PFSK-1 (cell line): ENCODE measurements around the gene TTC3.

Source experiments
- FOXP2 ChIP-seq: optimal IDR thresholded peaks from 2 replicates; pipeline ENCODE3; 2011; ENCODE audit warnings: borderline replicate concordance, control low read depth, inconsistent platforms; ENCODE audit not compliant: insufficient read depth; ENCODE audit errors: extremely low read length, extremely low read depth
- POLR2AphosphoS5 ChIP-seq: IDR thresholded peaks from 2 replicates; pipeline ENCODE4 v1.6.1; 2012; ENCODE audit warnings: low read depth, mild to moderate bottlenecking, control low read depth, low read length, moderate library complexity
- SIN3A ChIP-seq: IDR thresholded peaks from 2 replicates; pipeline ENCODE4 v1.6.1; 2012; ENCODE audit warnings: mild to moderate bottlenecking, low read length, moderate library complexity, borderline replicate concordance; ENCODE audit not compliant: insufficient read depth
- TAF1 ChIP-seq: IDR thresholded peaks from 2 replicates; pipeline ENCODE4 v1.6.1; 2012; ENCODE audit warnings: low read length, control low read depth, borderline replicate concordance; ENCODE audit not compliant: insufficient read depth
- TF ChIP-seq, protein P1 (sequence below), 2 experiments: IDR thresholded peaks; 2 replicates each; pipeline versions ENCODE4 v1.6.1 to v1.8.0; 2011 to 2012; ENCODE audit warnings: low read depth in 2 of 2, low read length in 2 of 2, control low read depth in 1 of 2, inconsistent platforms in 1 of 2, mild to moderate bottlenecking in 1 of 2, moderate library complexity in 1 of 2; ENCODE audit not compliant: insufficient read depth in 1 of 2

TTC3 gene

DNA sequence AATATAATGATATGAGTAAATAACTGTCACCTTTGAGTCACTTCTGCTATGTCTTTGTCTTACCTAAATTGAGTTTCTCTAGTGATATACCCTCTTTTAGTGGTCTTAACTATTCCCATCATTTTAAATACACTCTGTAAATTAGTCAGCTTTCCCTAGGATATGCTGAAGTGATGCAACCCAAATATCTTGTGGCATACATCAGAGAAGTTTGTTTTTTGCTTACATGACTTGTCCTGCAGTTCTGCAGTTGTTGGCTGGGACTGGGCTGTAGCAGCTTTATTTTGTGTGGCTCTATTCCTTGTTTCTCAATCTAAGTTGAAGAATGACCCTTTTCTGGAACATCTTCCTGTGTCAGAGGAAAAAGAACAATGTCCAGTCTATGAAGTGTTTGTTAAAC, 76.4 kb downstream of the TTC3 start:
- no peak for TF ChIP-seq SIN3A
- TF ChIP-seq POLR2AphosphoS5: no peak
- no peak for TF ChIP-seq TAF1
- TF ChIP-seq, protein P1, sequence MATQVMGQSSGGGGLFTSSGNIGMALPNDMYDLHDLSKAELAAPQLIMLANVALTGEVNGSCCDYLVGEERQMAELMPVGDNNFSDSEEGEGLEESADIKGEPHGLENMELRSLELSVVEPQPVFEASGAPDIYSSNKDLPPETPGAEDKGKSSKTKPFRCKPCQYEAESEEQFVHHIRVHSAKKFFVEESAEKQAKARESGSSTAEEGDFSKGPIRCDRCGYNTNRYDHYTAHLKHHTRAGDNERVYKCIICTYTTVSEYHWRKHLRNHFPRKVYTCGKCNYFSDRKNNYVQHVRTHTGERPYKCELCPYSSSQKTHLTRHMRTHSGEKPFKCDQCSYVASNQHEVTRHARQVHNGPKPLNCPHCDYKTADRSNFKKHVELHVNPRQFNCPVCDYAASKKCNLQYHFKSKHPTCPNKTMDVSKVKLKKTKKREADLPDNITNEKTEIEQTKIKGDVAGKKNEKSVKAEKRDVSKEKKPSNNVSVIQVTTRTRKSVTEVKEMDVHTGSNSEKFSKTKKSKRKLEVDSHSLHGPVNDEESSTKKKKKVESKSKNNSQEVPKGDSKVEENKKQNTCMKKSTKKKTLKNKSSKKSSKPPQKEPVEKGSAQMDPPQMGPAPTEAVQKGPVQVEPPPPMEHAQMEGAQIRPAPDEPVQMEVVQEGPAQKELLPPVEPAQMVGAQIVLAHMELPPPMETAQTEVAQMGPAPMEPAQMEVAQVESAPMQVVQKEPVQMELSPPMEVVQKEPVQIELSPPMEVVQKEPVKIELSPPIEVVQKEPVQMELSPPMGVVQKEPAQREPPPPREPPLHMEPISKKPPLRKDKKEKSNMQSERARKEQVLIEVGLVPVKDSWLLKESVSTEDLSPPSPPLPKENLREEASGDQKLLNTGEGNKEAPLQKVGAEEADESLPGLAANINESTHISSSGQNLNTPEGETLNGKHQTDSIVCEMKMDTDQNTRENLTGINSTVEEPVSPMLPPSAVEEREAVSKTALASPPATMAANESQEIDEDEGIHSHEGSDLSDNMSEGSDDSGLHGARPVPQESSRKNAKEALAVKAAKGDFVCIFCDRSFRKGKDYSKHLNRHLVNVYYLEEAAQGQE (IDR thresholded peaks at IDR 0.05; ENCODE audit: insufficient read depth in 1 of 2, low read depth in 2 of 2, low read length in 2 of 2): no peak
- no peak for TF ChIP-seq FOXP2

DNA sequence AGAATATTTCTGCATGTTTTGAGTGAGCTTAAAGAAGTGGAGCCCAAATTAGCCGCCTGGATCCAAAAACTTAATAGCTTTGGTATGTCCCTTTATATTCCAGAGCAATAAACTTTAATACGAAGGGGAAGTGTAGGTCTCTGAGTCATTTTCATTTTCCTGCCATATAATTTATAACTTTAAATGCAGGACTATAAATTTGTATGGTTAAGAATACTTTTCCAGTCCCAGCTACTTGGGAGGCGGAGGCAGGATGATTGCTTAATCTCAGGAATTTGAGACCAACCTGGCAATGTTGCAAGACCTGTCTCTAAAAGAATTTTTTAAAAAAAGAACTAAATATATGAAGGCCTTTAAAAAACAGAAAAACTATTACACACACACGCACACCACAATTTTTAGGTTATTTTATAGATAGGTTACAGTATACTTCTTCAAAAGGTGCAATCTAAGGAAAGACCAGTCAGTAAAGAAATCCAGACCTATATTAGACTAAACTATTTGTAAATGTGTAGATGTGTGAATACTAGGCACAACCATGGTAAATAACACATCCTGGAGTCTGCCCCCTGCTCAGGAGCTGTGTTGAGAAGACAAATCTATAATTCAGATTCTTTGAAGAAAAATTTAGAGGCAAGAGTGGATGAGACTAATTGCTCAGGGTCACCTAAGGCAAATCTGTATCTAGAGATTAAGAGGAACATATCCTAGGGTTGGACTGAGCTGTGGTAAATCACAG, 80.3 kb downstream of the TTC3 start:
- TF ChIP-seq, protein P1 (IDR thresholded peaks at IDR 0.05; ENCODE audit: insufficient read depth in 1 of 2, low read depth in 2 of 2, low read length in 2 of 2): no peak
- TF ChIP-seq FOXP2 (no peak), TAF1 (no peak), POLR2AphosphoS5 (no peak), SIN3A (no peak)

DNA sequence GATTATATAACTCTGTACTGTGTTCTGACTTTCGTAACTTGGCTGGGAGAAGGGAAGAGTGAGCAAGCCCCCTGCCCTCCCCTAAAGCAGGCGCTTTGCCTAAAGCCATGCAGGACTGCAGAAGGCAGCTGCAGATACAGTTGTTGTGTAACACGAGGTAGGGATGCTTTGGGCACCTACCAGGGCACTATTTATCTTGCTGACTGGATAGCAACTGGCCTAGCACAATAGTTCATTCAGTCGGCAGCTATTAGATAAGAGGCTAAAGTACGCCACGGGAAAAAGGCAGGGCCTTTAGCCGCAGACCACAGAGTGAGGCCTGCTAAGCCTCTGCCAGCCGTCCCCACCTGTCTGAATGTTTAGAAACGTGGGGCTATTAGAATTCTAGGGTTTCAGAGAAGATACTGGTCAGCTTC, 80.9 kb downstream of the TTC3 start:
- TF ChIP-seq, protein P1 (IDR thresholded peaks at IDR 0.05; ENCODE audit: insufficient read depth in 1 of 2, low read depth in 2 of 2, low read length in 2 of 2): no peak
- TF ChIP-seq POLR2AphosphoS5: no peak
- no peak for TF ChIP-seq TAF1
- TF ChIP-seq FOXP2: no peak
- no peak for TF ChIP-seq SIN3A

DNA sequence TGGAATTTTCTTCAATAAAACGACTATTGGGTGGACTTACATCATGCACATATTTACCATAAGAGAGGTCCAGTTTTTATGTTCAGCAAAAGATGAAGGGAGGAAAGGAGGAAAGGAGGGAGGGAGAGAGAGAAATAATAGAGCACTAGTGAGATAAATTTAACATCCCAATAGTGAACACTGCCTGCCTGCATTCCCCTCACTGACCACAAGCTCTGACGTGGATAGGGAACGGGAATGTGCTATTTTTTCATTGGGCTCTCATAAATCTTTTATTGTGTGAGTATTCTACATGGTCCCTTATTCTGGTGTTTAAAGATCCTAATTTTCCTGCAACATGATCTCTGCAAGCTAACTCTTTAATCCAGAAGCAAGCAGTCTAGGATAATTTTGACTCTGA, 82.1 kb downstream of the TTC3 start:
- TF ChIP-seq SIN3A: no peak
- TF ChIP-seq TAF1: no peak
- no peak for TF ChIP-seq POLR2AphosphoS5
- no peak for TF ChIP-seq FOXP2
- TF ChIP-seq, protein P1 (IDR thresholded peaks at IDR 0.05; ENCODE audit: insufficient read depth in 1 of 2, low read depth in 2 of 2, low read length in 2 of 2): no peak

DNA sequence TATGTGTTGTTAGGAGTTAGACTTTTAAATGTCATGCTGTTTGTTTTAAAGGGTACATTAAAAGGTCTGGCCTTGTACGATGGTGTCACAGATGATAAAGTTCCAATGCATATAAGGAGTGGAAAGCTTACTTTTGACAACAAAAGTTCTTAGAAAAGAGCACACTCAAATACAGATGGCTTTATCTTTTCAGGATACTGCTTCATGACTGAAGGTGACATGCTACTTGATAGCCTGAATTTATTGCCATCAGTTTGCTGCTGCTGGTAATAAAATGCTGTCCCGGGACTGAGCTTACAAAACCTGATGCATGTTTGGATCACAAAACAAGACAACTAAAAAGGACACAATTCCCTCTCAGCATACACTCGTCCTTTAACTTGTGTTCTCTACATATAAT, 84.9 kb downstream of the TTC3 start:
- TF ChIP-seq FOXP2 (no peak), SIN3A (no peak), TAF1 (no peak), POLR2AphosphoS5 (no peak)
- TF ChIP-seq, protein P1 (IDR thresholded peaks at IDR 0.05; ENCODE audit: insufficient read depth in 1 of 2, low read depth in 2 of 2, low read length in 2 of 2): no peak
